Endothelial cell of umbilical vein (primary cell): ENCODE measurements around the gene GNAT1. TPM values are rescaled to one million over a fixed set of nuclear protein-coding genes. Genes with fewer than 3 reads are reported as not detected.

Experiments used
- BruUV-seq: library from RNA; stranded (reverse); fragments of 400-500 nt; replicated peaks from 2 replicates; lab custom pipeline; 2021; lab: Mats Ljungman, UMichigan
- CTCF ChIA-PET: fragments of 300-600, 350-600 bp; sonication (Branson Sonifier 250); formaldehyde crosslinking; loops from one replicate; lab custom pipeline; 2021; ENCODE audit warnings: antibody characterized with exemption, inconsistent platforms; lab: Charles Lee
- POLR2A ChIA-PET: fragments of 300-600, 350-600 bp; sonication (Branson Sonifier 250); formaldehyde crosslinking; loops from one replicate; lab custom pipeline; 2021; ENCODE audit warnings: antibody characterized with exemption, inconsistent platforms; lab: Charles Lee
- DNase-seq: peaks from one replicate; pipeline ENCODE4 v3.0.0-alpha.2; 2011; ENCODE audit warnings: low read depth, low spot score
- FAIRE-seq: peaks from 2 replicates; lab custom pipeline; 2011; peaks lifted over from hg19 to GRCh38; lab: Jason Lieb, UNC
- H2AFZ ChIP-seq: 2 replicates; pipeline ENCODE4 v1.6.0; 2012; ENCODE audit warnings: low read depth, low read length, control low read depth, inconsistent platforms
- H3K27ac ChIP-seq: 2 replicates; pipeline ENCODE4 v1.5.1; 2011; ENCODE audit warnings: low read depth, mild to moderate bottlenecking, control low read depth, low read length, moderate library complexity; ENCODE audit not compliant: insufficient read depth
- H3K27me3 ChIP-seq, 2 experiments: 2 replicates each; pipeline versions ENCODE4 v1.6.0 to v1.6.1; 2011; ENCODE audit warnings: low read length in 2 of 2, mixed read lengths in 1 of 2; ENCODE audit not compliant: control insufficient read depth in 2 of 2, insufficient read depth in 2 of 2
- H3K36me3 ChIP-seq, 2 experiments: 2 replicates in 1 of 2; 3 replicates in 1 of 2; pipeline ENCODE4 v1.5.1; 2011; ENCODE audit warnings: low read length in 2 of 2, mild to moderate bottlenecking in 1 of 2, moderate library complexity in 1 of 2; ENCODE audit not compliant: control insufficient read depth in 2 of 2, insufficient read depth in 2 of 2; ENCODE audit errors: extremely low read depth in 1 of 2
- H3K4me1 ChIP-seq: 3 replicates; pipeline ENCODE4 v1.5.1; 2011; ENCODE audit warnings: mild to moderate bottlenecking, low read length; ENCODE audit not compliant: control insufficient read depth, insufficient read depth; ENCODE audit errors: extremely low read depth
- H3K4me2 ChIP-seq: 2 replicates; pipeline ENCODE4 v1.6.1; 2011; ENCODE audit warnings: low read length, control low read depth, mixed read lengths; ENCODE audit not compliant: insufficient read depth
- H3K4me3 ChIP-seq, 3 experiments: fragments of 200-600 bp in 1 of 3; sonication (generic), shearing (Covaris generic) in 1 of 3; replicated peaks in 1 of 3; 2 replicates each; pipeline ENCODE4 v1.5.1; 2011 to 2016; ENCODE audit warnings: control low read depth in 3 of 3, low read length in 3 of 3, mild to moderate bottlenecking in 2 of 3, inconsistent platforms in 1 of 3, low read depth in 1 of 3, moderate library complexity in 1 of 3; ENCODE audit not compliant: insufficient read depth in 1 of 3
- H3K79me2 ChIP-seq: 2 replicates; pipeline ENCODE4 v1.6.0; 2012; ENCODE audit warnings: low read length, inconsistent platforms; ENCODE audit not compliant: control insufficient read depth, insufficient read depth
- H3K9ac ChIP-seq: replicated peaks from 2 replicates; pipeline ENCODE3; 2011; ENCODE audit warnings: low read length, control low read depth; ENCODE audit not compliant: insufficient read depth; ENCODE audit errors: extremely low read depth
- H3K9me1 ChIP-seq: replicated peaks from 3 replicates; pipeline ENCODE4 v1.6.0; 2011; ENCODE audit warnings: mild to moderate bottlenecking, low read length; ENCODE audit not compliant: control insufficient read depth, insufficient read depth; ENCODE audit errors: extremely low read depth
- H3K9me3 ChIP-seq: replicated peaks from 2 replicates; pipeline ENCODE4 v1.5.1; 2012; ENCODE audit warnings: low read length, inconsistent platforms; ENCODE audit not compliant: control insufficient read depth, insufficient read depth
- H4K20me1 ChIP-seq: replicated peaks from 2 replicates; pipeline ENCODE3; 2011; ENCODE audit warnings: mild to moderate bottlenecking, low read length; ENCODE audit not compliant: control insufficient read depth, insufficient read depth; ENCODE audit errors: extremely low read depth
- CTCF ChIP-seq, 2 donors: IDR thresholded peaks; 1 replicate in 1 of 2; 2 replicates in 1 of 2; pipeline ENCODE4 v1.5.1; 2011; ENCODE audit warnings: low read length in 2 of 2, mild to moderate bottlenecking in 2 of 2, moderate library complexity in 2 of 2, control low read depth in 1 of 2, inconsistent platforms in 1 of 2, low read depth in 1 of 2; ENCODE audit not compliant: insufficient read depth in 1 of 2; ENCODE audit errors: extremely low read depth in 1 of 2
- EZH2 ChIP-seq: IDR thresholded peaks from 2 replicates; pipeline ENCODE4 v1.6.1; 2012; ENCODE audit warnings: borderline replicate concordance, low read depth, mild to moderate bottlenecking, moderate library complexity, low read length, inconsistent platforms; ENCODE audit not compliant: severe bottlenecking
- FOS ChIP-seq: IDR thresholded peaks from 2 replicates; pipeline ENCODE4 v1.6.1; 2011; ENCODE audit warnings: mild to moderate bottlenecking, low read length, moderate library complexity, borderline replicate concordance; ENCODE audit not compliant: insufficient read depth
- JUN ChIP-seq: IDR thresholded peaks from 2 replicates; pipeline ENCODE4 v1.6.1; 2011; ENCODE audit warnings: borderline replicate concordance, low read depth; ENCODE audit not compliant: insufficient read length, insufficient read depth
- MYC ChIP-seq: IDR thresholded peaks from one replicate; pipeline ENCODE4 v1.6.1; 2011; ENCODE audit warnings: mild to moderate bottlenecking, low read depth, low read length
- POLR2AphosphoS5 ChIP-seq: IDR thresholded peaks from 2 replicates; pipeline ENCODE4 v1.6.1; 2012; ENCODE audit warnings: low read depth, mild to moderate bottlenecking, control low read depth, low read length, moderate library complexity; ENCODE audit not compliant: insufficient read depth
- dilution Hi-C: fragments of 300-500 bp; cut with MboI; formaldehyde crosslinking; loops from one replicate; pipeline ENCODE4 v1.15.0; 2019; ENCODE audit warnings: low sequenced_read_pairs; ENCODE audit not compliant: extremely low pct_ligation_motif_present
- intact Hi-C: fragments of 100-400 bp; cut with micrococcal nuclease; formaldehyde crosslinking; loops from one replicate; pipeline ENCODE4 v1.10.0; 2022
- polyA plus RNA-seq, 4 experiments: library from polyadenylated mRNA; depleted of rRNA in 3 of 4; stranded (reverse) in 3 of 4; unstranded in 1 of 4; fragments of >200 nt; gene quantifications; 2 replicates each; pipeline versions ENCODE4 v1.2.1 to v1.2.3, GENCODE V29; 2011 to 2012; ENCODE audit warnings: missing spikeins in 1 of 4
- total RNA-seq: library from RNA; stranded (reverse); gene quantifications from 2 replicates; pipeline ENCODE4 v1.2.3, GENCODE V29; 2021
- TF ChIP-seq, protein P1 (sequence below): IDR thresholded peaks from 2 replicates; pipeline ENCODE4 v1.6.1; 2011; ENCODE audit not compliant: insufficient read depth, insufficient read length

GNAT1 gene
- total and polyA plus RNA-seq, 2 donors (not counting 3 experiments of a cell fraction or from before 2014, with no cell fraction given): 0.77 TPM; not detected in 1

GRCh38 chr3:50164481-50164880, 26.9 kb upstream of the GNAT1 start:
- BruUV-seq: no TSS peak
- no peak overlapping the region for H2AFZ ChIP-seq
- TF ChIP-seq CTCF (IDR thresholded peaks at IDR 0.05; ENCODE audit: extremely low read depth in 1 of 2, insufficient read depth in 1 of 2, low read depth in 1 of 2, low read length in 2 of 2) (no peak), FOS (no peak), MYC (no peak), POLR2AphosphoS5 (no peak), EZH2 (no peak), JUN (no peak)
- TF ChIP-seq, protein P1, sequence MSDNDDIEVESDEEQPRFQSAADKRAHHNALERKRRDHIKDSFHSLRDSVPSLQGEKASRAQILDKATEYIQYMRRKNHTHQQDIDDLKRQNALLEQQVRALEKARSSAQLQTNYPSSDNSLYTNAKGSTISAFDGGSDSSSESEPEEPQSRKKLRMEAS: no peak
- H3K79me2 ChIP-seq: peaks cover 59% of the 10 kb centered on the region
- dilution Hi-C loops: no loop called here
- intact Hi-C loops: no loop called here
- peaks cover 98% of the 10 kb centered on the region for H3K4me1 ChIP-seq
- peak overlapping the region; percentile 45 for H3K27ac ChIP-seq
- no peaks in the 10 kb centered on the region for H4K20me1 ChIP-seq
- no peaks in the 10 kb centered on the region for H3K9me1 ChIP-seq
- peaks cover 0 to 9% of the 10 kb centered on the region in 2 experiments for H3K36me3 ChIP-seq
- no peaks in the 10 kb centered on the region for H3K27me3 ChIP-seq
- no peak for FAIRE-seq
- no peaks in the 10 kb centered on the region for H3K9me3 ChIP-seq
- no peak overlapping the region for H3K4me2 ChIP-seq
- ChIA-PET CTCF (interaction anchor here (0.9 to 2.6 kb wide), 11 partner anchors 8 to 109 kb away, joined by 3 to 19 read pairs (median 4); no protein-coding TSS in a partner anchor), POLR2A (interaction anchor here (0.8 to 2.6 kb wide), 2 partner anchors 8 to 79 kb away, joined by 4 to 10 read pairs; no protein-coding TSS in a partner anchor)
- H3K4me3 ChIP-seq: no peak overlapping the region
- DNase-seq: no peak
- no peak overlapping the region for H3K9ac ChIP-seq
